CD1c-positive myeloid dendritic cell (primary cell): ENCODE results near the gene PPP4R4.
"Not testable (repeated sequence)": the region's sequence is repeated elsewhere in the genome, so short reads cannot be mapped to it uniquely, and the experiment has no call there.

Source experiments
- DNase-seq: peaks from one replicate; pipeline ENCODE4 v3.0.0-alpha.2; 2016; ENCODE audit errors: extremely low spot score

The PPP4R4 gene

DNA sequence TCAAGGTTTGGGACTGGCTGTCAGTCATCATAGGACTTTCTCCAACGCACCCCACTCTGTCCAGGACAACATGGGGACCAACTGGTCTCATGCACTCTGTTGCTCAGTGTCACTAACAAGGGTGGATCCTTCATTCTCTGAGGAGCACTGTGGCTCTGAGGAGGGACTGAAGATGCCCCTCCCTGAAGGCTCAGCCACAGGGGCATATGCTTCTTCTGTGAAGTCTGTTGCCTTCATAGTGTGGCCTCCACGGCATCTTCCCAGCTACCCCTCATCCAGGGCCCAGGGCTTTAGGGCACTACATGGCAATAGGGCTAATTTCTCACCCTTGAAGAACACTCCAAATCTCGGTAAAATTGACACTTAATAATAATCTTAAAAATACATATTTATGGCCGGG is 30.4 kb upstream of the PPP4R4 start:
- no peak for DNase-seq

DNA sequence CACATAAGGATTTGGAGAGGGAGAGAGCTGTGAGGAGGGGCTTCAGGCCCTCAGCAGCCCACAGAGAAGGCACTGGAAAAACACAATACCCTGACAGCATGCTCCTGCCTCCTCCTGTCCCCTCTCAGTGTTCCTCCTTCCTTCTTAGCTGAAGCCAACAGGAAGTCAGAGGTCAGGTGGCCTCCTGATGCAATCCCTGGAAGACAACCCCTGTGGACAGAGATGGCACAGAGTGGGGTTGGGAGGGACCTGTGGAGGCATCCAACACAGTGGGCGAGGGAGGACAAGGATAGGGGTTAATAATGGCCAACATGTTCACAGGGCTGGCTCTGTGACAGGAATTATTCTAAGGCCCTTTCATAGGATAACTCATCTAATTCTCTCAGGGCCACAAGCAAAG is 29.4 kb upstream of the PPP4R4 start:
- peak; percentile 26 for DNase-seq

DNA sequence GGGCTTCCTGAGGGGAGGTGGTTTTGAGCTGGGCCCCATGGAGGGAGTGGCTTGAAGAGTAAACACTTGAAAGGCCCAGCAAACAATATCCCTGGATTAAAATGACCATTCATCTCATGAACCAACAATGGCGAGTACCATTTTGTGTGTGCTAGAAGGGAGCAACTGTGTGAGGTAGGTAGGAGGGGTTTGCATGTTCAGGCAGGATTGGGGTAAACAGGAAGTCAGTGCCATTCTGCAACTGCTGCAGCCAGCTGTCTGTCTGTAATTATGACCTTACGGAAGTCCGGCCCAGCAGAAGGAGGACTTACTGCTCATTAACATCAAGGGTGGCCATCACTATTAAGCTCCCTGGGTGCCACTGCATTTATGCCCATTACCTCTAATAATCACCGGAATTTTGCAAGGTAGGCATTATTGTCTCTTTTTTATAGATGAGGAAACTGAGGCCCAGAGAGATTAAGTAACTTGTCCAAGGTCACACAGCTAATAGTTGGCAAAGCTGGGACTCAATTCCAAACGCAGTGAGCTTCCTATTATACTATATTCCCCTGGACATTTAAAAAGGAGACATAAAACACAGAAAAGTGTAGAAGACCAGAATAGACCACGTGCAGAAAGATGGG is 28.1 kb upstream of the PPP4R4 start:
- DNase-seq, result no peak

DNA sequence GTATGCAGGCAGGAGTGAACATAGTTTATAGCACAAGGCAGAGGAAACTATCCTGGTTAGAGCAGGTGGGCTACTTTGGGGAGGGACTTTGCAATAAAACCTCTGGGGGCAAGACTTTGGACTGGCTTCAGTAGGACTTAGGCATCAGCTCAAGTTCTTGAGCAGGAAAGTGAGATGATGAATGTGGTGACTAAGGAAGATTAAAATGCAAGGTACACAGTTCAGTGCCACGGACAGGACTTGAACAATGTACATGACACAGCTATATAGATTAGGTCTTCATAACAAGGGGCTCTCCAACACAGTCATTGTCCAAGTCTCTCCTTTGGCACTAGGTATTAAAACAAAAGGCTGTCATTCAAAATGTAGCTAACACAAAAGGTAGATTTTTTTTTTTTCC is 21.4 kb upstream of the PPP4R4 start:
- DNase-seq, result no peak

DNA sequence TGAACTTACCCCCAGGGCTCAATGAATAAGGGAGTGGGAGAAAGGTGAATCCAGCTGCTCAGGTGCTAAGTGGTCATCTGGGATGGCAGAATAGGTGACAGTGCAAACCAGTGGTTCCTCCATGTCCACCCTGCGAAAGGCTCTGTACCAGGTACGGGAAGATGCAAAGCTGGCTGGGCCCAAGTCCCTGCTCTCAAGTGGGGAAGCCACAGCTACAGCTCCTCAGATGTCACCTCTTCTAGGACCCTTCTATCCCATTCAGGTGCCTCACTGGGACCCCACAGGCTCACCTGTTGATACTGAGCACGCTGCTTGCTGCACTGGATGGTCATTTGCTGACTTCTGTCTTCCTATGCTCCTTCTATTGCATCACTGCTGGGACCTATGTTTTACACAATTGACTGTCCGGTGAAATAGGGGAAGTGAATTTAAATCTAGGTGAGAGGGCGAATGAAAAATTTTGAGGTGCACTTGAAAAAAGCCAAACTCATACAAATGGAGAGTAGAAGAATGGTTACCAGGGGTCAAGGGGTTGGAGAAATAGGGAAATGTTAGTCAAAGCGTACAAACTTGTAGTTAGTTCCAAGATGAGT is 20.3 kb upstream of the PPP4R4 start:
- peak; percentile 40 for DNase-seq

DNA sequence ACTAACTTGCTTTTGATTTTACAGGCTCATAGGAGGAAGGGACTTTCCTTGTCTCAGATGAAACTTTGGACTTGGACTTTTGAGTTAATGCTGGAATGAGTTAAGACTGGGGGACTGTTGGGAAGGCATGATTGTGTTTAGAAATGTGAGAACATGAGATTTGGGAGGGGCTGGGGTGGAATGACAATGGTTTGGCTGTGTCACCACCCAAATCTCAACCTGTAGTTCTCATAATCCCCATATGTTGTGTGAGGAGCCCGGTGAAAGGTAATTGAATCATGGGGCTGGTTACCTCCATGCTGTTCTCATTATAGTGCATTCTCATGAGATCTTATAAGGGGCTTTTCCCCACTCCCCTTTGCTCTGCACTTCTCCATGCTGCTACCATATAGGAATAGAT is 18.0 kb upstream of the PPP4R4 start:
- not testable (repeated sequence) for DNase-seq

DNA sequence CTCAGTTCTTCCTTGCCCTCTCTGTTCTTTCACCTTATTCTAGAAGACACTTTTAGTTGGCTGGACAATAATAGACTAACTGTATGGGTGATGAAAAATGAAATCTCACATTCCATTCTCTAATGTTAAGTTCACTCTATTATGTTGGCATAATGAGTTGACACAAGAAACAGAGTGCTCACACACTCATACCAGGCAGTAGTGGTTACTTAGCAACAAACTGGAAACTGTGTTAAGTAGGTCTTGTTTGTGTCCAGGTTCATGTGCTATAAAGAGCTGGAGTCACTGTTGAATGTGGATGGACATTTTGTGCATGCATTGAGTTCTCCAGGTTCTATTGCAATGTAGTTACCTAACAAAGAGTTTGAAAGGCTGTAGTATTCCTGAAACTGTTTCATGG is 16.9 kb upstream of the PPP4R4 start:
- DNase-seq, result no peak

DNA sequence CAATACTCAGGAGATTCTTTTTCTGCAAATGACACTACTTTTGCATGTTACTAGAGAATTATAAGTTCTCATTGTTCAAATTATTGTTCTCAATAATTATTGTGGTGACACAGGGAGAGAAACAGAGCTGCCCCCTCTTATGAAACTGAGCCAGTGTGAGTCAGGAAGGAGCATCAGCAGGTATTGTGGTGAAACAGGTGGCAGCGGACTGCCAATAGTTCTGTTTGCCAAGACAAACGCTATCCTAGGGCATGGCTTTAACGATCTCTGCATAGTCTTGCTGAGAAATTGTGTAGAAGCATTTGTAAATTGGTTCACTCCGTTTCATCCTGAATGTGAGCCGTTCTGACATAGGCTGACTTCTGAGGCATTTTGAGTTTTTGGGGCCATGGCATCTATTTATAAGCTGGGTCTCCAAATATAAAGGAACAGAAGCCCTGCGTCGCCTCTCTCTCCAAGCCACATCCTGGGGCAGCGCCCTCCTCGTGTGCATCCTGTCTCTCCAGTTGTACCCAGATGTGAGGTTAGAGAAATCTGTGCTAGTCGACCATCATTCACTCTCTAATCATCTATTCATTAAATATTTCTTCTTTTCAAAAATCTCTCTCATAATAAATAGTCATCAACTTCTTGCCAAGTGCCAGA is 15.8 kb upstream of the PPP4R4 start:
- DNase-seq, result no peak

DNA sequence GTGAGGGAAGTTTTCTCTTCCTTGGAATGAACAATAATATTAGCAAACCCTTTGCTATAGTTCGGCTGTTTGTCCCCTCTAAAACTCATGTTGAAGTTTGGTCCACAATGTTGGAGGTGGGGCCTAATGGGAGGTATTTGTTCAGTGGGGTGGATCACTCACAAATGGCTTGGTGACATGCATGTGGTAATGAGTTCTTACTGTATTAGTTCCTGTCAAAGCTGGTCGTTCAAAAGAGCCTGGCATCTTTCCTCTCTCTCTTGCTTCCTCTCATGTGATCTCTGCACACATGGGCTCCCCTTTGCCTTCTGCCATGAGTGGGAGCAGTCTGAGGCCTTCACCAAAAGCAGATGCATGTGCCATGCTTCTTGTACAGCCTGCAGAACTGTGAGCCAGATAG is 13.1 kb upstream of the PPP4R4 start:
- DNase-seq, result no peak

DNA sequence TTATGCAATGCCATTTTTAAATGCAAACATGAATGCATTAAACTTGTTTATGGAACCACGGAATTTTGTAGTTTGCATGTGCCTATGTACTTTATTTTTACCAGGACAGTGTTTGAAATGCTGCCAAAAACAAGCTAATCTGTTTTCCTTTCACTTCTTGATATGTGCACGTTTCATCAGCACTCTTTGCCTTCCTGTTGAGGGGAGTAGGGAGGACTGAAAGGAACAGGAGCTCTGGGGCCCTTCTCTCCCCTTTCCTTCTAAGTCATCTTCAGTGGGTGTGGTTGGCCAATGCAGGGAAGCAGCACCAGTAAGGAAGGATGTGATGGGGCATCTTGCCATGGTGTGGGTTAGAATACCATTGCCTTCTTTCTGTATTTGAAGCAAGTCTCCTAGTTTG is 12.1 kb upstream of the PPP4R4 start:
- no peak for DNase-seq

DNA sequence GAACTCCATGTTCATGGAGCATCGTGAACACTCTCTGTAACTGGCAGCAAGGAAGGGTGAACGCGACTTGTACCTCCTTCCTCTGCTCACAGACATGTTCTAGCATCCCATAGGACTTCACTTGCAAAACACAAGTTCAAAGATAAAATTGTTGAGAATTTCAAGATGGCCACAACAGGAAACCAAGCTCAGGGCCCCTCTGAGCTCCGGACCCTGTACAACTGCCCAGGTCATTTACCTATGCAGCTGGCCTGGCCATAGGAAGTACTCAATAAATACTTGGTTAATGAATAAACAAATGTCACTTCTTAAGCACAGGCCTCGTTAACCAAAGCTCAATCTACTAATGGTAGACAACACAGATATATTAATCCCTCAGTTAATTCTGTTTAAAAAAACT is 11.7 kb upstream of the PPP4R4 start:
- DNase-seq, result no peak

DNA sequence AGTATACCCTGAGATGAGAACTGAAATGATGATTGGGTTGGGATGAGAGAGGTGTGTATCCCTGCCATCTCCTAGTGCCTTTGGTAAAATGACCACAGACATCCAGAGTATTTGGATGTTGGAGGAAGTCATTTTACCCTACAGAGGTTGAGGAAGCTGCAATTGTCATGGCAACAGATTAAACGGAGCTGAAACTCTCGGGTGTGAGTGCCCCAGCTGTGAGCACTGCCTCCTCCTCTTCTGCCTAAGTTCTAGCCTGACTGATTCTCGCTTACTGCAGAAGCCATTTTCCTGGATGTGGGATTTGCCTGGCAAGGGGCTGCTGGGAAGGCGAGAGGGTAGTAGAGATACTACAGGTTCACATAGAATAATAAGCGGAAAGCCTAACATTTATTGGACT is 10.3 kb upstream of the PPP4R4 start:
- DNase-seq, result peak; percentile 19

DNA sequence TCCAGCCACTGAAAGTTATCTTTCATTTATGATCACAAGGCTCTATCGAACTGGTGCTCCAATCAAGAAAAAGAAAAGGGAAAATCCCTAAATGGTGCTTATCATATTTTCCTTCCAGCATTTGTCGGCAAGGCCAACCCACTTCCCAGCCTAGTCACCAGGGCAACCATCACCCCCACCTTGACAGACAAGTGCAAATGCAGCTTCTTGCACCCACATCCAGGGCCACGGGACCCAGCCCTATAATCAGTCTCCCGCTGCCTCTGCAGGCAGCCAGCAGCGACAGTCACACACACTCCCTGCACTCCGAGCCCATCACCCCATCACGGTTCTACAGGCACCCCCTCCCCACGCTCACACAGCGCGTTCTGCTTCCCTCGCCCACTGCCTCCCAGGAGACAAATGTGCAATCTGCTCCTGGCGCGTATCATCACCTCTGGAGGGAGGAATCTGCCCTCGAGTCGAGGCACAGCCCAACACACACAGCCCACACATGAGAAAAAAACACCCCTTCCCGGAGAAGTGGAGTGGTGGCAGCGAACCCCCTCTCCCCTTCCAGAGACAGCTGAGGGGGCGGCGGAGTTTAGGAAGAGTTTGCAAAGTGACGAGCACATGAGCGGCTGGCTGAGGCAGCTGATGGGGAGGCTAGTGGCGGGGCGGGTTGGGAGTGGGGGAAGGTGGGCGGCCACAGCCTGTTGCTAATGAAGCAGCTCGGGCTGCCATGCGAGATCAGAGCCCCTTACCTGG is 9.3 kb upstream of the PPP4R4 start:
- DNase-seq, result no peak

DNA sequence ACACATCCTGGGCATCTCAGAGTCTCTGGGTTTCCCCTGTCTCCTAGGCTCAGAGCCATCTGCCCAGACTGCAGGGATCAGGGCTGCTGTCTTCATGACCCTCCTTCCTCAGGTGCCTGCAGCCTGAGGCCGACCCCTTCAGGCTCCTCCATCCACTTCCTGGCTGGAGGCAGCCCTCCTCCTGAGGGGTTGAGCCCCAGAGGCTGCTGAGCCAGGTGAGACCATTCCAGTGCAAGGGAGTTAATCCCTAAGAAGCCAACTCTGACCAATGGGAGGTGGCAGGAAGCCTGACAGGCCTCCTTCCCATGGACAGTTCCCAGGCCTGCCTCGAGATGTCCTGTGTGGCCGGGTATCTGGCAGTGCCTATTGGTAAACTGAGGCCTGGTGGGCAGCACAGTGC is 8.4 kb upstream of the PPP4R4 start:
- no peak for DNase-seq

DNA sequence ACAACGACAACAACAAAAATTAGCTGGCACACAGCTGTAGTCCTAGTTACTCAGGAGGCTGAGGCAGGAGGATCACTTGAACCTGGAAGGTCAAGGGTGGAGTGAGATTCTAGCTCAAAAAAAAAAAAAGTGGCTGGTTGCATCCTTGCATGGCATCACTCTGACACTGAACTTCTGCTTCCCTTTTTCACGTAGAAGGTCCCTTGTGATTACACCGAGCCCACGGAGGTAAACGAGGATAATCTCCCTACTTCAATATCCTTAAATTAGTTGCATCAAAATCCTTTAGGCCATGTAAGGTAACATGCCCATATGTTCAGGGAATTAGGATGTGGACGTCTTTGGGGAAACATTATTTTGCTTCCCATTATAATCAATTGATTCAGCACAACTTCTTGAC is 4.0 kb upstream of the PPP4R4 start:
- DNase-seq, result peak; percentile 36

DNA sequence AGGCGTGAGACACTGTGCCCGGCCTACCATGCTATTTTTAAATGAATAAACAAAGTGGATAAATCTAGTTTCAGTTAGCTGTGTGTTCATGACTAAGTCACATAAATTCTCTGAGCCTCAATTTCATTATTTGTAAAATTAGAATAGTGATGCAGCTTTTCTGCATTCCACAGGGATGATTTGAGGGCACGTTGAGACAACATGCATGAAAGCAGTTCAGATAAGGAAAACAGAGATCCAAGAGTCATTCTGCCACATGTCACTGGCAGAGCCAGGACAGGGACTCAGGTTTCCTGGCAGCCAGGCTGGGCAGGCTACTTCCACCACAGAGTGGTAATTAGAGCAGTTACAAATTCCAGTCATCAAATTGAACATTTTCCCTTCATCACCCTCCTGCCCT is 2.9 kb upstream of the PPP4R4 start:
- DNase-seq, result no peak

DNA sequence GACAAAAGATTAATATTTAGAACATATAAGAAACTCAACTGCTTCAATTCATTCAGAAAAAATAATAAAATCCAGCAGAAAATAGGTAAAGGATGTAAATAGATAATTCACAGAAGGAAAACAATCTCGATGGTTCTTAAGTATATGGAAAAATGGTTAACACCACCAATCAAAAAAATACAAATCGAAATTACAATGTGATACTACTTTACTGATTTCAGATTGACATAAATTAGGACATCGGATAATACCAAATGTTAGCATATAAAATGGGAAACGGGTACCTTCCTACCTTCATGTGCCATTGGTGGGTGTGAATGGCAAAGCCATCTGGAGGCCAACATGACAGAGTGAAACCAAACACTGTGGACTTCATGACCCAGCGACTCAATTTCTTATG is 1.6 kb upstream of the PPP4R4 start:
- no peak for DNase-seq

DNA sequence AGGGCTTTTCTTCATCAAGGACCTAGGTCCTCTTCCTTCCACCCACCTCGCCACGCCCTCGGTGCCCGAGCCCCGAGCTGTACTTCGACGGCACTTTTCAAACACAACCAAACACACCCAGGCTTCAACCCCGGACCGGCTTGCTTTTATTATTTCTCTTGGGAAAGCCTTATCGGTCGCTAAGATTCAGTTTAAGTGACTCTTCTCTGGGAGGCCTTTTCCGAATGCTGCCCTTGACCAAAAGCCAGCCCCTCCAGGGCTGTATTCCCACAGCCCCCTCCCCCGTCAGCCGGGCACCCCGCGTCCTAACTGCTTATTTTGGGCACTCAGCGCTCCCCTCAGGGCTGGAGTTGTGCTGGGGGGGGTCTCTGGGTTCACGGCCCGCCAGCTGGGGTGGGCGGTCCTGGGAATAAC is 644 bp upstream of the PPP4R4 start:
- peak; percentile 18 for DNase-seq

DNA sequence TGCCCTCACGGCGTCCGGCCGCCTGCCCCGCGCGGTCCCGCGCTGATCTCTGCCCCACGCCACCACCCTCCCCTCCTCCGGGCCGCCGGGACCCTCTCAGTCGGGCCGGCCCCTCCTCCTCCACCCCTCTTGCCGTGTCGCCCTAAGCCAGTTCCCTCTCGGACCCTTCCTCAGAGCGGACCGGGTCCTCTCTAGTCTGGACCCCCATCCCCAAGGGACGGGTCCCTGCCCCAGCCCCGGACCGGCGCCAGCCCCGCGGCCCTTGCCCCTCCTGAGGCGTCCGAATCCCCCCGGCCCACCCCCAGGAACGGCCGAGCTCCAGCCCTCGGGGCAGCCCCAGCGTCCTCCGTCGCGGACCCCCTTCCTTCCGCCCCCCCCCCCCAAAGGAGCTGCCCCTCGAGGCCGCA is 485 bp downstream of the PPP4R4 start:
- DNase-seq, result no peak

DNA sequence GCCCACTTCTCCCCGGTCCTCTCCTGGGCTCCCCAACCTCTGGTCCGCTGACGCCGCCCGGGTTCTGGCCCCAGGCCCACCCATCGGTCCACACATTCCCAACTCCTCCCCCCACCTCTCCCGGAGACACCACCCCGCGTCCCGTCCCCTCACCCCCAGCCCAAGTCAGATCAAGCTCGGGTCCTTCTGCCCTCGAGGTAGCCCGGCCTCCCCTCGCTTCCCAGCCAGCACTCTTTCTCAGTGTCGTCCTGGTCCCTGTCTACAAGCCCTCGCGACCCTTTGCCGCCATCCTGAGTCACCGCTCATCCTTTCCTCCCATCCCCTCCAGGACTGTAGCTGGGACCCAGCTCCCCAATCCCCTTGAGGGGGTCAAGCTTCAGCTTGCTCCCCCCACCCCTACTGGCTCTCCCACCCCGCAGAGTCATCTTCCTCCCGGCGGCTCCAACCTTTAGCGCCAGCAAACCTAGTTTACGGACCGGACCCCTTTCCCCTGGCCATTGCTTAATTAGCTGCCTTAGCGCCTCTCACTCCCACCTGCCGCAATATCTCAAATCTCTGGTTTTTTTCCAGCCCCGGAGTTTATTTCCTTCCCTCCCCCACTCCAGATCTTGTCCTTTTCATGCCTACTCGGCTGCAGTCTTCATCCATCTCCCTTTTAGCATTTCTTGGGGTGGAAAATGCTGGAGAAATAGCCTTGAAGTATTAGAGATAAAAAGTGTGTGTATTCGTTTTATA is 1.1 kb downstream of the PPP4R4 start:
- DNase-seq, result no peak

DNA sequence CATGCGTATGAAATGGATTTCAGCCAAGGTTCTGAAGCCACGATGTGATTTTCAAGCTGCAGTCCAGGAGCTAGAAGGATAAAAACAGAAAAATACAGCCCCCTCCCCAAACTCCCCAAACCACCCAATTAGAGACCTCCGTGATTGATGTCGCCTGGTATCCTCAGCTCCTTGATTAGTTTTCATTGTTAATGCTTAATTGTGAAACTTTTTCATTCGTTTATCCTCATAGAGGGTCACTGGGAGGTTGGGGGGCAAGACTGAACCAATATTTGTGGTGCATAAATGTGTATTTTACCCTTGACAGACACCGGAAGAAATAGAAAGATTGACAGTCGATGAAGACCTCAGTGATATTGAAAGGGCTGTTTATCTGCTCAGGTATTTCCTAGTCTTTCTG is 1.6 kb downstream of the PPP4R4 start:
- DNase-seq, result no peak

DNA sequence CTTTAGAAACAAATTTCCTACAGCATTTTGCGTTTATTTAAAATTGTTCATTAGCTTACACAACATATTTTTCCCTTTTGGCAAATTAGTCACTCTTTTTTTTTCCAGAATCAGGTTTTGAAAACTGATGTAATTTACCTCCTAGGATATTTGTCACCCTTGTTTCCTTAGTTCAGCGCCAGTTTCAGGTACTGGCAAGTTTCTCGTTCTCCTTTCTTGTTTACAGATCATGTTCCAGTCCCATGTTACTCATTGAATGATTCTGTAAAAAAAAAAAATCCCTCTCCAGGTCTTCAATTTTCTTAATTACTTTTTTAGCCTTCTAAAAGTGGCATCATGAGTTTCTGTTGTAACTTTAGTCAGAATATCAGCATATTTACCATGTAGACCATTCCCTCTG is 2.7 kb downstream of the PPP4R4 start:
- DNase-seq, result no peak
